CD4-positive, alpha-beta memory T cell (primary cell): Measurements from ENCODE around the gene UCMA. TPM values are rescaled to one million over a fixed set of nuclear protein-coding genes. Genes with fewer than 3 reads are reported as not detected.

Experiments
- CTCF ChIA-PET: fragments of 350-600 bp; sonication (Branson Sonifier 250); formaldehyde crosslinking; loops from one replicate; lab custom pipeline; 2021; ENCODE audit warnings: inconsistent platforms; ENCODE audit not compliant: partially characterized antibody; lab: Charles Lee
- POLR2A ChIA-PET: fragments of 350-600 bp; sonication (Branson Sonifier 250); formaldehyde crosslinking; loops from one replicate; lab custom pipeline; 2021; ENCODE audit not compliant: partially characterized antibody; lab: Charles Lee
- DNase-seq, 5 donors: peaks; one replicate each; pipeline versions ENCODE4 v3.0.0 to v3.0.0-alpha.2; 2020 to 2022; ENCODE audit warnings: mixed read lengths in 1 of 5
- H3K27ac ChIP-seq: one replicate; pipeline ENCODE4 v1.7.0; 2013; ENCODE audit warnings: low read depth, low read length
- H3K27me3 ChIP-seq: 2 replicates; pipeline ENCODE4 v1.7.0; 2013; ENCODE audit warnings: mild to moderate bottlenecking, low read length, moderate library complexity; ENCODE audit not compliant: insufficient read depth
- H3K36me3 ChIP-seq: 2 replicates; pipeline ENCODE4 v1.7.0; 2013; ENCODE audit warnings: mild to moderate bottlenecking, low read length, moderate library complexity; ENCODE audit not compliant: insufficient read depth
- H3K4me1 ChIP-seq: 2 replicates; pipeline ENCODE4 v1.7.0; 2013; ENCODE audit warnings: mild to moderate bottlenecking, low read length, moderate library complexity; ENCODE audit not compliant: insufficient read depth
- H3K4me3 ChIP-seq, 2 donors: one replicate each; pipeline ENCODE4 v1.7.0; 2013; ENCODE audit warnings: low read length in 2 of 2, mild to moderate bottlenecking in 1 of 2
- H3K9me3 ChIP-seq, 2 donors: one replicate each; pipeline ENCODE4 v1.7.0; 2013; ENCODE audit warnings: low read length in 2 of 2, control low read depth in 1 of 2; ENCODE audit not compliant: control insufficient read depth in 1 of 2
- H3K27ac Mint-ChIP-seq, 7 donors: one replicate each; pipeline ENCODE4 v1.8.0; 2020 to 2021; ENCODE audit warnings: mixed read lengths in 7 of 7, mild to moderate bottlenecking in 6 of 7, inconsistent platforms in 3 of 7, moderate library complexity in 3 of 7
- H3K27me3 Mint-ChIP-seq, 2 donors: one replicate each; pipeline ENCODE4 v1.8.0; 2020 to 2021; ENCODE audit warnings: mixed read lengths in 2 of 2
- H3K36me3 Mint-ChIP-seq, 2 donors: one replicate each; pipeline ENCODE4 v1.8.0; 2020 to 2021; ENCODE audit warnings: mixed read lengths in 2 of 2, inconsistent platforms in 1 of 2, mild to moderate bottlenecking in 1 of 2
- H3K4me1 Mint-ChIP-seq, 4 donors: one replicate each; pipeline ENCODE4 v1.8.0; 2020 to 2021; ENCODE audit warnings: mixed read lengths in 4 of 4, mild to moderate bottlenecking in 1 of 4
- H3K4me3 Mint-ChIP-seq, 8 donors: one replicate each; pipeline ENCODE4 v1.8.0; 2020 to 2021; ENCODE audit warnings: mixed read lengths in 8 of 8, mild to moderate bottlenecking in 7 of 8, moderate library complexity in 6 of 8, inconsistent platforms in 3 of 8
- H3K9me3 Mint-ChIP-seq, 8 donors: one replicate each; pipeline ENCODE4 v1.8.0; 2020 to 2021; ENCODE audit warnings: mixed read lengths in 8 of 8, mild to moderate bottlenecking in 5 of 8, inconsistent platforms in 3 of 8, moderate library complexity in 1 of 8
- intact Hi-C: fragments of 100-400 bp; cut with micrococcal nuclease; formaldehyde crosslinking; loops from one replicate; pipeline ENCODE4 v1.15.1; 2023
- polyA plus RNA-seq, 2 donors: library from polyadenylated mRNA; unstranded; fragments of 300-500 nt; fragmentation: Illumina TruSeq; gene quantifications; one replicate each; pipeline ENCODE4 v1.2.3, GENCODE V29; 2021
- total RNA-seq, 2 experiments: library from RNA; stranded (reverse); gene quantifications; one replicate each; pipeline ENCODE4 v1.2.3, GENCODE V29; 2021

UCMA gene
- total and polyA plus RNA-seq, 4 experiments from 2014 or later = not detected

GRCh38 chr10:13213163-13213562 is 21.0 kb downstream of the UCMA start:
- H3K27me3 Mint-ChIP-seq = no peaks in the 10 kb centered on the region
- H3K4me3 Mint-ChIP-seq = no peak overlapping the region
- H3K36me3 Mint-ChIP-seq = no peaks in the 10 kb centered on the region
- ChIA-PET CTCF (no interaction called here), POLR2A (no interaction called here)
- Histone ChIP-seq H3K36me3 (no peaks in the 10 kb centered on the region), H3K4me3 (no peak overlapping the region), H3K4me1 (no peaks in the 10 kb centered on the region), H3K27ac (no peak overlapping the region), H3K9me3 (no peaks in the 10 kb centered on the region), H3K27me3 (no peaks in the 10 kb centered on the region)
- DNase-seq = no peak
- no peaks in the 10 kb centered on the region for H3K4me1 Mint-ChIP-seq
- H3K9me3 Mint-ChIP-seq = peaks cover 0 to 3% (median 0%) of the 10 kb centered on the region in 8 donors
- intact Hi-C loops = no loop called here
- no peak overlapping the region for H3K27ac Mint-ChIP-seq

GRCh38 chr10:13206546-13207443 is 27.4 kb downstream of the UCMA start:
- H3K9me3 ChIP-seq = no peaks in the 10 kb centered on the region
- no peaks in the 10 kb centered on the region for H3K36me3 ChIP-seq
- H3K27me3 Mint-ChIP-seq = no peaks in the 10 kb centered on the region
- intact Hi-C loops = loop anchor here (2.0 kb wide), 1 partner anchor 96 kb away; no protein-coding TSS in a partner anchor
- POLR2A ChIA-PET = no interaction called here
- H3K4me1 ChIP-seq = no peaks in the 10 kb centered on the region
- no peak overlapping the region for H3K27ac ChIP-seq
- H3K9me3 Mint-ChIP-seq = no peaks in the 10 kb centered on the region
- peak in 1 of 5 donors; percentile 2 for DNase-seq
- no peaks in the 10 kb centered on the region for H3K36me3 Mint-ChIP-seq
- H3K4me1 Mint-ChIP-seq = no peaks in the 10 kb centered on the region
- H3K27me3 ChIP-seq = no peaks in the 10 kb centered on the region
- no peak overlapping the region for H3K27ac Mint-ChIP-seq
- no peak overlapping the region for H3K4me3 ChIP-seq
- CTCF ChIA-PET = interaction anchor here (0.6 to 2.2 kb wide), 5 partner anchors 9 to 231 kb away, joined by 3 to 15 read pairs (median 4); no protein-coding TSS in a partner anchor
- no peak overlapping the region for H3K4me3 Mint-ChIP-seq

GRCh38 chr10:13206091-13206490 is 28.1 kb downstream of the UCMA start:
- POLR2A ChIA-PET = no interaction called here
- no peak for DNase-seq
- Histone ChIP-seq H3K4me3 (no peak overlapping the region), H3K27ac (no peak overlapping the region), H3K36me3 (no peaks in the 10 kb centered on the region), H3K9me3 (no peaks in the 10 kb centered on the region), H3K4me1 (no peaks in the 10 kb centered on the region), H3K27me3 (no peaks in the 10 kb centered on the region)
- intact Hi-C loops = loop anchor here (2.0 kb wide), 1 partner anchor 97 kb away; no protein-coding TSS in a partner anchor
- H3K36me3 Mint-ChIP-seq = no peaks in the 10 kb centered on the region
- CTCF ChIA-PET = interaction anchor here (0.7 to 2.2 kb wide), 4 partner anchors 9 to 146 kb away, joined by 3 to 15 read pairs (median 5); no protein-coding TSS in a partner anchor
- H3K4me3 Mint-ChIP-seq = no peak overlapping the region
- H3K27me3 Mint-ChIP-seq = no peaks in the 10 kb centered on the region
- no peaks in the 10 kb centered on the region for H3K4me1 Mint-ChIP-seq
- peak overlapping the region in 1 of 7 donors; percentile 4 for H3K27ac Mint-ChIP-seq
- H3K9me3 Mint-ChIP-seq = no peaks in the 10 kb centered on the region

- H3K27me3 Mint-ChIP-seq = no peaks in the 10 kb centered on the region
- ChIA-PET POLR2A (no interaction called here), CTCF (no interaction called here)
- H3K4me3 ChIP-seq = no peak overlapping the region
- H3K9me3 Mint-ChIP-seq = no peaks in the 10 kb centered on the region
- intact Hi-C loops = no loop called here
- no peak overlapping the region for H3K27ac Mint-ChIP-seq
- no peak overlapping the region for H3K4me3 Mint-ChIP-seq
- H3K36me3 ChIP-seq = no peaks in the 10 kb centered on the region
- H3K27ac ChIP-seq = no peak overlapping the region
- H3K4me1 ChIP-seq = no peaks in the 10 kb centered on the region
- DNase-seq = no peak
- H3K27me3 ChIP-seq = no peaks in the 10 kb centered on the region
- no peaks in the 10 kb centered on the region for H3K9me3 ChIP-seq
- no peaks in the 10 kb centered on the region for H3K36me3 Mint-ChIP-seq
- H3K4me1 Mint-ChIP-seq = no peaks in the 10 kb centered on the region
Measured at GRCh38 chr10:13201132-13201531, 33.0 kb downstream of the UCMA start.

GRCh38 chr10:13195016-13195415 is 39.2 kb downstream of the UCMA start:
- CTCF ChIA-PET = interaction anchor here (1.2 kb wide), 1 partner anchor 14 kb away, joined by 3 read pairs; no protein-coding TSS in a partner anchor
- H3K4me1 Mint-ChIP-seq = no peaks in the 10 kb centered on the region
- H3K27me3 ChIP-seq = no peaks in the 10 kb centered on the region
- H3K36me3 Mint-ChIP-seq = no peaks in the 10 kb centered on the region
- DNase-seq = no peak
- H3K4me3 ChIP-seq = no peak overlapping the region
- H3K27ac Mint-ChIP-seq = no peak overlapping the region
- POLR2A ChIA-PET = no interaction called here
- H3K4me1 ChIP-seq = no peaks in the 10 kb centered on the region
- no peaks in the 10 kb centered on the region for H3K27me3 Mint-ChIP-seq
- no peak overlapping the region for H3K4me3 Mint-ChIP-seq
- intact Hi-C loops = no loop called here
- H3K27ac ChIP-seq = no peak overlapping the region
- H3K36me3 ChIP-seq = no peaks in the 10 kb centered on the region
- H3K9me3 ChIP-seq = no peaks in the 10 kb centered on the region
- H3K9me3 Mint-ChIP-seq = no peaks in the 10 kb centered on the region

GRCh38 chr10:13193637-13194036 is 40.5 kb downstream of the UCMA start:
- Histone ChIP-seq H3K9me3 (no peaks in the 10 kb centered on the region), H3K36me3 (no peaks in the 10 kb centered on the region), H3K4me1 (no peaks in the 10 kb centered on the region), H3K27me3 (no peaks in the 10 kb centered on the region), H3K4me3 (no peak overlapping the region), H3K27ac (no peak overlapping the region)
- no peak overlapping the region for H3K4me3 Mint-ChIP-seq
- no peaks in the 10 kb centered on the region for H3K4me1 Mint-ChIP-seq
- no peak for DNase-seq
- CTCF ChIA-PET = no interaction called here
- H3K27ac Mint-ChIP-seq = no peak overlapping the region
- no peaks in the 10 kb centered on the region for H3K27me3 Mint-ChIP-seq
- no peaks in the 10 kb centered on the region for H3K36me3 Mint-ChIP-seq
- H3K9me3 Mint-ChIP-seq = no peaks in the 10 kb centered on the region
- POLR2A ChIA-PET = no interaction called here
- intact Hi-C loops = no loop called here

- Histone ChIP-seq H3K36me3 (no peaks in the 10 kb centered on the region), H3K4me1 (no peaks in the 10 kb centered on the region), H3K27me3 (no peaks in the 10 kb centered on the region), H3K27ac (no peak overlapping the region), H3K9me3 (no peaks in the 10 kb centered on the region), H3K4me3 (no peak overlapping the region)
- no peak overlapping the region for H3K27ac Mint-ChIP-seq
- H3K4me1 Mint-ChIP-seq = no peaks in the 10 kb centered on the region
- CTCF ChIA-PET = no interaction called here
- no peaks in the 10 kb centered on the region for H3K27me3 Mint-ChIP-seq
- intact Hi-C loops = no loop called here
- POLR2A ChIA-PET = no interaction called here
- no peak for DNase-seq
- no peak overlapping the region for H3K4me3 Mint-ChIP-seq
- H3K36me3 Mint-ChIP-seq = no peaks in the 10 kb centered on the region
- no peaks in the 10 kb centered on the region for H3K9me3 Mint-ChIP-seq
Measured at GRCh38 chr10:13191362-13191761, 42.8 kb downstream of the UCMA start.
